ENCODE data around the gene MACROD2.
A peak's percentile ranks its signal among the peaks of the same experiment; 100 is the strongest.

The MACROD2 gene

GRCh38 chr20:15603978-15604805 is 1608.9 kb downstream of the MACROD2 start:
- no peak overlapping the region for H3K4me3 ChIP-seq (ENCODE audit: low read length)
- DNase-seq (ENCODE audit: low read depth) = peak; percentile 4
- no peak for TF ChIP-seq CTCF (conservative IDR thresholded peaks at IDR 0.05; ENCODE audit: low read length)

- no peak overlapping the region for H3K4me3 ChIP-seq (ENCODE audit: low read length)
- no peak for DNase-seq (ENCODE audit: low read depth)
- TF ChIP-seq CTCF (conservative IDR thresholded peaks at IDR 0.05; ENCODE audit: low read length) = no peak
Measured at GRCh38 chr20:15609921-15610320, 1614.6 kb downstream of the MACROD2 start.

- no peak for TF ChIP-seq CTCF (conservative IDR thresholded peaks at IDR 0.05; ENCODE audit: low read length)
- H3K4me3 ChIP-seq (ENCODE audit: low read length) = no peak overlapping the region
- no peak for DNase-seq (ENCODE audit: low read depth)
Measured at GRCh38 chr20:15610787-15611186, 1615.5 kb downstream of the MACROD2 start.

- no peak for TF ChIP-seq CTCF (conservative IDR thresholded peaks at IDR 0.05; ENCODE audit: low read length)
- DNase-seq (ENCODE audit: low read depth) = no peak
- H3K4me3 ChIP-seq (ENCODE audit: low read length) = no peak overlapping the region
Measured at GRCh38 chr20:15611541-15611940, 1616.2 kb downstream of the MACROD2 start.

- no peak for DNase-seq (ENCODE audit: low read depth)
- H3K4me3 ChIP-seq (ENCODE audit: low read length) = no peak overlapping the region
- no peak for TF ChIP-seq CTCF (conservative IDR thresholded peaks at IDR 0.05; ENCODE audit: low read length)
Measured at GRCh38 chr20:15612198-15612597, 1616.9 kb downstream of the MACROD2 start.

- no peak for TF ChIP-seq CTCF (conservative IDR thresholded peaks at IDR 0.05; ENCODE audit: low read length)
- no peak for DNase-seq (ENCODE audit: low read depth)
- no peak overlapping the region for H3K4me3 ChIP-seq (ENCODE audit: low read length)
Measured at GRCh38 chr20:15612769-15613168, 1617.5 kb downstream of the MACROD2 start.

- H3K4me3 ChIP-seq (ENCODE audit: low read length) = no peak overlapping the region
- DNase-seq (ENCODE audit: low read depth) = no peak
- TF ChIP-seq CTCF (conservative IDR thresholded peaks at IDR 0.05; ENCODE audit: low read length) = no peak
Measured at GRCh38 chr20:15613530-15613929, 1618.2 kb downstream of the MACROD2 start.
